Measurements from ENCODE around the gene ZSCAN9. TPM values are rescaled to one million over a fixed set of nuclear protein-coding genes. Genes with fewer than 3 reads are reported as not detected.

ZSCAN9 gene
- total and polyA plus RNA-seq, 4 donors = 1.3 to 4.8 (median 2.6) TPM

- DNase-seq (ENCODE audit: low spot score) = peak; percentile 84
- TF ChIP-seq YY1 (IDR thresholded peaks at IDR 0.05) = peak; percentile 96
- TF ChIP-seq, protein P1, sequence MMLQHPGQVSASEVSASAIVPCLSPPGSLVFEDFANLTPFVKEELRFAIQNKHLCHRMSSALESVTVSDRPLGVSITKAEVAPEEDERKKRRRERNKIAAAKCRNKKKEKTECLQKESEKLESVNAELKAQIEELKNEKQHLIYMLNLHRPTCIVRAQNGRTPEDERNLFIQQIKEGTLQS (IDR thresholded peaks at IDR 0.05) = no peak
- no peak for TF ChIP-seq FOXA2 (IDR thresholded peaks at IDR 0.05)
- TF ChIP-seq EGR1 (IDR thresholded peaks at IDR 0.05; ENCODE audit: low read depth in 2 of 2) = no peak
- no peak for TF ChIP-seq FOXA1 (IDR thresholded peaks at IDR 0.05)
- peak; percentile 46 to 49 for TF ChIP-seq RAD21 (IDR thresholded peaks at IDR 0.05)
- TF ChIP-seq HNF4G (IDR thresholded peaks at IDR 0.05) = no peak
- TF ChIP-seq MAX (IDR thresholded peaks at IDR 0.05) = no peak
- TF ChIP-seq RXRA (IDR thresholded peaks at IDR 0.05) = peak in 1 of 2 donors; percentile 6
- no peak for TF ChIP-seq NR2F2 (IDR thresholded peaks at IDR 0.05)
- TF ChIP-seq, protein P2, sequence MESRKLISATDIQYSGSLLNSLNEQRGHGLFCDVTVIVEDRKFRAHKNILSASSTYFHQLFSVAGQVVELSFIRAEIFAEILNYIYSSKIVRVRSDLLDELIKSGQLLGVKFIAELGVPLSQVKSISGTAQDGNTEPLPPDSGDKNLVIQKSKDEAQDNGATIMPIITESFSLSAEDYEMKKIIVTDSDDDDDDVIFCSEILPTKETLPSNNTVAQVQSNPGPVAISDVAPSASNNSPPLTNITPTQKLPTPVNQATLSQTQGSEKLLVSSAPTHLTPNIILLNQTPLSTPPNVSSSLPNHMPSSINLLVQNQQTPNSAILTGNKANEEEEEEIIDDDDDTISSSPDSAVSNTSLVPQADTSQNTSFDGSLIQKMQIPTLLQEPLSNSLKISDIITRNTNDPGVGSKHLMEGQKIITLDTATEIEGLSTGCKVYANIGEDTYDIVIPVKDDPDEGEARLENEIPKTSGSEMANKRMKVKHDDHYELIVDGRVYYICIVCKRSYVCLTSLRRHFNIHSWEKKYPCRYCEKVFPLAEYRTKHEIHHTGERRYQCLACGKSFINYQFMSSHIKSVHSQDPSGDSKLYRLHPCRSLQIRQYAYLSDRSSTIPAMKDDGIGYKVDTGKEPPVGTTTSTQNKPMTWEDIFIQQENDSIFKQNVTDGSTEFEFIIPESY (IDR thresholded peaks at IDR 0.05) = peak; percentile 41
- TF ChIP-seq SP1 (IDR thresholded peaks at IDR 0.05) = peak; percentile 12
- peak; percentile 46 to 79 for TF ChIP-seq GABPA (IDR thresholded peaks at IDR 0.05 in 1 of 2, conservative IDR thresholded peaks at IDR 0.05 in 1 of 2)
- peak; percentile 24 to 55 for TF ChIP-seq HNF4A (conservative IDR thresholded peaks at IDR 0.05)
- no peak for TF ChIP-seq CTCF (IDR thresholded peaks at IDR 0.05; ENCODE audit: low read depth, low read length, missing input control)
- TF ChIP-seq TAF1 (conservative IDR thresholded peaks at IDR 0.05) = peak; percentile 53
- peak; percentile 17 for TF ChIP-seq REST (IDR thresholded peaks at IDR 0.05)
- peak in 1 of 2 donors; percentile 25 for TF ChIP-seq JUND (IDR thresholded peaks at IDR 0.05)
- Histone ChIP-seq H3K4me3 (ENCODE audit: low read depth in 1 of 3, low read length in 3 of 3) (peak within 1 kb of the TSS; percentile 67 to 99 (median 94)), H3K9me3 (ENCODE audit: control insufficient read depth in 4 of 4, low read length in 3 of 4) (no peaks in the 10 kb centered on the region), H3K27ac (ENCODE audit: low read depth in 1 of 2, low read length in 2 of 2) (peak within 1 kb of the TSS; percentile 62 to 70), H3K9ac (ENCODE audit: low read depth in 1 of 2, low read length in 2 of 2) (peak within 1 kb of the TSS; percentile 42 to 82), H3K27me3 (ENCODE audit: control insufficient read depth in 4 of 4, insufficient read depth in 4 of 4, low read length in 3 of 4) (no peaks in the 10 kb centered on the region), H3K36me3 (ENCODE audit: control insufficient read depth in 4 of 4, insufficient read depth in 3 of 4, low read depth in 1 of 4, low read length in 3 of 4) (peaks cover 0 to 4% (median 0%) of the 10 kb centered on the region in 4 donors), H3K4me1 (ENCODE audit: control insufficient read depth in 4 of 4, insufficient read depth in 4 of 4, low read length in 3 of 4) (peaks cover 3 to 13% (median 10%) of the 10 kb centered on the region in 4 donors)
- under 1% methylated on average over 32 of the region's 32 CpGs for WGBS
Measured at GRCh38 chr6:28266962-28267694, 42.1 kb downstream of the ZSCAN9 start, which contains the start of gene ZSCAN26. Gene ZSCAN26 (plus strand): TSS chr6:28267143. CDS start chr6:28271920, 4,777 bp downstream.
